ENCODE results near the gene PTPRM.

The PTPRM gene

GRCh38 chr18:7566567-7567473, at the start of gene PTPRM:
PTPRM (plus strand) TSS chr18:7567316; CDS start chr18:7567819, 503 bp downstream.
- Mint-ChIP-seq H3K36me3 (ENCODE audit: low read depth) (no peaks in the 10 kb centered on the region), H3K4me1 (ENCODE audit: low read depth) (peaks cover 17% of the 10 kb centered on the region), H3K27me3 (peaks cover 50% of the 10 kb centered on the region), H3K4me3 (peak within 1 kb of the TSS; percentile 85), H3K27ac (peak within 1 kb of the TSS; percentile 62), H3K9me3 (no peaks in the 10 kb centered on the region)
- intact Hi-C loops (cut with micrococcal nuclease), result loop anchor here (5.0 to 10.0 kb wide), 2 partner anchors 292 to 345 kb away; no protein-coding TSS in a partner anchor

DNA sequence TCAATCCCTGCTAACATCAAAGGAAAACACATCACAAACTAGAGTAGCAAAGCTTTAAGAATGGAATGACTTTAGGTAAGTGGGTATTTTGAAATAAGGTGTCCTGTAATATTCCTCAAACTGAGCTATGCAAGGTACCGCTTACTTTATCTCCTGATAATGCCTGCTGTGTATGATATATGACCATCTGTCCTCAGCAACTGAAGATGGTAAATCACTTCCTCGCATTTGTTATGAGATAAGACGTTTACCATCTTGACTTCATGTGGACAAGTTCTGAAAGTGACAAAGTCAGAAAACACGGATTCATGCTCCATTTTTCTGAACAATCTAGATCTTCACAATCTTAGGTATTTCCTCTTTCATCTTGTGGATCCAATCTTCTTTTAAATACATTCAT, 49.3 kb upstream of the PTPRM start:
- H3K27ac Mint-ChIP-seq, result no peak overlapping the region
- no peaks in the 10 kb centered on the region for H3K4me1 Mint-ChIP-seq (ENCODE audit: low read depth)
- no peaks in the 10 kb centered on the region for H3K9me3 Mint-ChIP-seq
- H3K4me3 Mint-ChIP-seq, result no peak overlapping the region
- no peaks in the 10 kb centered on the region for H3K36me3 Mint-ChIP-seq (ENCODE audit: low read depth)
- intact Hi-C loops (cut with micrococcal nuclease), result no loop called here
- no peaks in the 10 kb centered on the region for H3K27me3 Mint-ChIP-seq

DNA sequence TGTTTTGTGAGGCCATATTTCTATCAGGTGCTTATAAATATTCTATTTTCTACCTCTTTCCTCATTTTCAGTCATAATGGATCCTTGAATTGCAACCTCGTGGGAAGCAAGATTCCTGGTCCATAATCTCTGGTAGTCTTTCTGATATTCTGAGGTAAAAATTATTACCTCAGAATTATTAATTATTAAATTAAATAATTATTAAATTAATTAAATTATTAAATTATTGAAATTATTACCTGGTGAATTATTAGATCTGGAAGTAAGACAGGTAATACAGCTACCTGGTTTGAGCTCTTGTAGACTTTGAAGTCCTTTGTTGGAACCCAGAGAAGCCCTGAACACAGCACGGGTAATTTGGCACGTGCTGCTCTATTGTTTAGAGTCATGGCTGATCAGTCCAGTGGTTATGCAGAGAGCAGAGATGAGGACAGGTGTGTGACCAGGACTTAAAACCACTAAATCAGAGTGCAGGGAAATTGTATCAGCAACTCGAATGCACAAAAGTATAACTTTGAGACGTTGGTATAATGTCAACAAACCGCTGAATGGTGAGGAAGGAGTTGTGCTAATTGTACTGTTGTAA, 46.8 kb upstream of the PTPRM start:
- Mint-ChIP-seq H3K4me1 (ENCODE audit: low read depth) (no peaks in the 10 kb centered on the region), H3K36me3 (ENCODE audit: low read depth) (no peaks in the 10 kb centered on the region), H3K27me3 (no peaks in the 10 kb centered on the region), H3K27ac (no peak overlapping the region), H3K4me3 (no peak overlapping the region), H3K9me3 (no peaks in the 10 kb centered on the region)
- intact Hi-C loops (cut with micrococcal nuclease), result no loop called here

- H3K4me1 Mint-ChIP-seq (ENCODE audit: low read depth), result no peaks in the 10 kb centered on the region
- no peaks in the 10 kb centered on the region for H3K36me3 Mint-ChIP-seq (ENCODE audit: low read depth)
Observed at GRCh38 chr18:7521226-7521856, 45.8 kb upstream of the PTPRM start.

GRCh38 chr18:7523772-7524171, 43.3 kb upstream of the PTPRM start:
- Mint-ChIP-seq H3K27ac (no peak overlapping the region), H3K4me1 (ENCODE audit: low read depth) (no peaks in the 10 kb centered on the region), H3K36me3 (ENCODE audit: low read depth) (no peaks in the 10 kb centered on the region), H3K4me3 (no peak overlapping the region), H3K27me3 (no peaks in the 10 kb centered on the region), H3K9me3 (no peaks in the 10 kb centered on the region)
- intact Hi-C loops (cut with micrococcal nuclease), result no loop called here

More at GRCh38 chr18:7521226-7521856, 45.8 kb upstream of the PTPRM start:
- no peaks in the 10 kb centered on the region for H3K9me3 Mint-ChIP-seq
- no peak overlapping the region for H3K4me3 Mint-ChIP-seq
- no peak overlapping the region for H3K27ac Mint-ChIP-seq
- intact Hi-C loops (cut with micrococcal nuclease), result no loop called here
- H3K27me3 Mint-ChIP-seq, result no peaks in the 10 kb centered on the region

DNA sequence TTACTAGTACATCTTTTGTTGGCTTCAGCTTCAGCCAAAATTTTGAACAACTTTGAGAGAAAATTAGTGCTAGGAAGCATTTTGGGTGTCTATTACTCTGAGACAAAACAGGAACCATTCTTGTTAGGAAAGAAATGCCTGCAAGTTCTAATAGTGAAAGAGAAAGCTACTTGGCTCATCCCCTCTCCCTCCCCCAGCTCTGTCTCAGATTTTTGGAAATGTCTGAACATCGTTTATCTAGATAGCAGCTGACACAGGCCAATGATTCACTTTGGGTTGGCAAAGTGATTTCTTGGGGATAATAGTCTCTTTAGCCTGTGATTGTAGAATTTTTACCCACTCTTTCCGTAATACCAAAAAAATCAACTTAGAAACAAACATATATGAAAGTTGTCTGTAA, 42.3 kb upstream of the PTPRM start:
- H3K9me3 Mint-ChIP-seq, result no peaks in the 10 kb centered on the region
- no peaks in the 10 kb centered on the region for H3K27me3 Mint-ChIP-seq
- no peaks in the 10 kb centered on the region for H3K4me1 Mint-ChIP-seq (ENCODE audit: low read depth)
- H3K27ac Mint-ChIP-seq, result no peak overlapping the region
- no peaks in the 10 kb centered on the region for H3K36me3 Mint-ChIP-seq (ENCODE audit: low read depth)
- intact Hi-C loops (cut with micrococcal nuclease), result no loop called here
- no peak overlapping the region for H3K4me3 Mint-ChIP-seq

- Mint-ChIP-seq H3K4me1 (ENCODE audit: low read depth) (no peaks in the 10 kb centered on the region), H3K36me3 (ENCODE audit: low read depth) (no peaks in the 10 kb centered on the region), H3K27ac (no peak overlapping the region), H3K4me3 (no peak overlapping the region), H3K9me3 (peaks cover 28% of the 10 kb centered on the region), H3K27me3 (no peaks in the 10 kb centered on the region)
- intact Hi-C loops (cut with micrococcal nuclease), result no loop called here
Observed at GRCh38 chr18:7532942-7533341, 34.2 kb upstream of the PTPRM start.

- intact Hi-C loops (cut with micrococcal nuclease), result no loop called here
- H3K36me3 Mint-ChIP-seq (ENCODE audit: low read depth), result no peaks in the 10 kb centered on the region
- no peaks in the 10 kb centered on the region for H3K4me1 Mint-ChIP-seq (ENCODE audit: low read depth)
- peaks cover 28% of the 10 kb centered on the region for H3K9me3 Mint-ChIP-seq
- no peak overlapping the region for H3K4me3 Mint-ChIP-seq
- H3K27ac Mint-ChIP-seq, result no peak overlapping the region
- no peaks in the 10 kb centered on the region for H3K27me3 Mint-ChIP-seq
Observed at GRCh38 chr18:7535436-7536205, 31.5 kb upstream of the PTPRM start.

- no peaks in the 10 kb centered on the region for H3K4me1 Mint-ChIP-seq (ENCODE audit: low read depth)
- no peak overlapping the region for H3K4me3 Mint-ChIP-seq
- no peaks in the 10 kb centered on the region for H3K27me3 Mint-ChIP-seq
- intact Hi-C loops (cut with micrococcal nuclease), result no loop called here
- no peak overlapping the region for H3K27ac Mint-ChIP-seq
- no peaks in the 10 kb centered on the region for H3K36me3 Mint-ChIP-seq (ENCODE audit: low read depth)
- H3K9me3 Mint-ChIP-seq, result peaks cover 28% of the 10 kb centered on the region
Observed at GRCh38 chr18:7537145-7537544, 30.0 kb upstream of the PTPRM start.

GRCh38 chr18:7541835-7542234, 25.3 kb upstream of the PTPRM start:
- peaks cover 9% of the 10 kb centered on the region for H3K9me3 Mint-ChIP-seq
- intact Hi-C loops (cut with micrococcal nuclease), result no loop called here
- H3K27me3 Mint-ChIP-seq, result peaks cover 1% of the 10 kb centered on the region
- no peak overlapping the region for H3K4me3 Mint-ChIP-seq
- no peaks in the 10 kb centered on the region for H3K4me1 Mint-ChIP-seq (ENCODE audit: low read depth)
- H3K27ac Mint-ChIP-seq, result no peak overlapping the region
- no peaks in the 10 kb centered on the region for H3K36me3 Mint-ChIP-seq (ENCODE audit: low read depth)

GRCh38 chr18:7544686-7545085, 22.4 kb upstream of the PTPRM start:
- Mint-ChIP-seq H3K4me3 (no peak overlapping the region), H3K36me3 (ENCODE audit: low read depth) (no peaks in the 10 kb centered on the region), H3K4me1 (ENCODE audit: low read depth) (no peaks in the 10 kb centered on the region), H3K27ac (no peak overlapping the region), H3K9me3 (no peaks in the 10 kb centered on the region), H3K27me3 (peaks cover 1% of the 10 kb centered on the region)
- intact Hi-C loops (cut with micrococcal nuclease), result no loop called here

DNA sequence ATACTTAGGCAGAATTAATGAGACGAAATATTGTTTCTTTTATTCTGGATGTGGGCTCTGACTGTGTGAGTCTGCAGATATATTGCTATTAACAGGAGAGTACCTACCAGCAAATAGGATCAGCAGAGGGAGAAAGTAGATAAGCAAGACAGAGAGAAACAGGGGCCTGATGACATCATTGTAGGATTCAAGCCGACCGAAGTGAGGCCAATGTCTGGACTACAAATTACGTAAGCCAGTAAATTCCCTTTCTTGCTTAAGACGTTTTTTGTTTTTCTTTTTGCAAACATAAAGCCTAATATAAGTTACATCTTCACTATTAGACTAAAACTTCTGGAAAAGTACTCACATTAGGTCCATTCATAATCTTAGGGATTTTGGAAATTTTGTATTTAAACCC, 21.4 kb upstream of the PTPRM start:
- intact Hi-C loops (cut with micrococcal nuclease), result no loop called here
- H3K9me3 Mint-ChIP-seq, result no peaks in the 10 kb centered on the region
- H3K36me3 Mint-ChIP-seq (ENCODE audit: low read depth), result no peaks in the 10 kb centered on the region
- H3K4me3 Mint-ChIP-seq, result no peak overlapping the region
- peaks cover 1% of the 10 kb centered on the region for H3K27me3 Mint-ChIP-seq
- no peaks in the 10 kb centered on the region for H3K4me1 Mint-ChIP-seq (ENCODE audit: low read depth)
- H3K27ac Mint-ChIP-seq, result no peak overlapping the region

DNA sequence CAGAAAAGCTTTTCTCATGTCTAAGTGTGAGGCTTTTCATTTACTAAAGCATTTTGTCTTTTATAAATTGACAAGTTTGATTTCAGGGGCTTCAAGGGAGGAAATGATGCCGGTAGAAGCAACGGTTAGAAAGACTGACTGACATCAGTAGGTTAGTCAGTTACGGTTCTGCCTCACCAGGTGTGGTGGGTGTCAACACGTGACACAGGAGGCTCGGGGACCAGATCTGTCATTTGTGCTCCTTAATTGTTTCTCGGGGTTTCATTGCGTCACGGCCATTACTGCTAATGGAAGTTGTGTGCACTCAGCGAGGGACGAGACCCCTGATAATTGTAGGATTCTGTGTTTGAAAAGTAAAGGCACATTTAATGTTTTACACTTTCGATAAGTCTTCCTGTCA, 18.9 kb upstream of the PTPRM start:
- Mint-ChIP-seq H3K9me3 (no peaks in the 10 kb centered on the region), H3K27me3 (peaks cover 1% of the 10 kb centered on the region), H3K27ac (no peak overlapping the region), H3K4me3 (no peak overlapping the region), H3K36me3 (ENCODE audit: low read depth) (no peaks in the 10 kb centered on the region), H3K4me1 (ENCODE audit: low read depth) (no peaks in the 10 kb centered on the region)
- intact Hi-C loops (cut with micrococcal nuclease), result no loop called here

DNA sequence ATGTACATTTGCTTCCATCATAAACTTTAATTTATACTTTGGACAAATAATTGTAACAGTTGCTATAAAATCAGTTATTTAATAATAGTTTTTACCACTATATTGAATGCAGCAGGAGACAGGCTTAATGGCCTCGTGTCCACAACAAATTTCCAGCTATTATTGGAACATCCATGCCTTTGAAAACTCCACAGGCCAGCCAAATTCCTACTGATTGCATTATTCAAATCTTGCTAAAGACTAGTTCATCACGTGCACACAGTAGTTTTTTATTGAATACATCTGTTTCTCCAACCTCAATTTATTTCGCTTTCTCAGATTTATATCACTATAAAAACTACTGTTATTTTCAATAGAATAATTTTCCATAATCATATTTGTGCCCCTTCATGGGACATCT, 18.4 kb upstream of the PTPRM start:
- no peak overlapping the region for H3K4me3 Mint-ChIP-seq
- no peaks in the 10 kb centered on the region for H3K36me3 Mint-ChIP-seq (ENCODE audit: low read depth)
- no peaks in the 10 kb centered on the region for H3K4me1 Mint-ChIP-seq (ENCODE audit: low read depth)
- no peak overlapping the region for H3K27ac Mint-ChIP-seq
- no peaks in the 10 kb centered on the region for H3K9me3 Mint-ChIP-seq
- intact Hi-C loops (cut with micrococcal nuclease), result no loop called here
- peaks cover 1% of the 10 kb centered on the region for H3K27me3 Mint-ChIP-seq
